ENCODE results near the gene SH2B2.
"Not testable (repeated sequence)": the region's sequence is repeated elsewhere in the genome, so short reads cannot be mapped to it uniquely, and the experiment has no call there.

SH2B2 gene

DNA sequence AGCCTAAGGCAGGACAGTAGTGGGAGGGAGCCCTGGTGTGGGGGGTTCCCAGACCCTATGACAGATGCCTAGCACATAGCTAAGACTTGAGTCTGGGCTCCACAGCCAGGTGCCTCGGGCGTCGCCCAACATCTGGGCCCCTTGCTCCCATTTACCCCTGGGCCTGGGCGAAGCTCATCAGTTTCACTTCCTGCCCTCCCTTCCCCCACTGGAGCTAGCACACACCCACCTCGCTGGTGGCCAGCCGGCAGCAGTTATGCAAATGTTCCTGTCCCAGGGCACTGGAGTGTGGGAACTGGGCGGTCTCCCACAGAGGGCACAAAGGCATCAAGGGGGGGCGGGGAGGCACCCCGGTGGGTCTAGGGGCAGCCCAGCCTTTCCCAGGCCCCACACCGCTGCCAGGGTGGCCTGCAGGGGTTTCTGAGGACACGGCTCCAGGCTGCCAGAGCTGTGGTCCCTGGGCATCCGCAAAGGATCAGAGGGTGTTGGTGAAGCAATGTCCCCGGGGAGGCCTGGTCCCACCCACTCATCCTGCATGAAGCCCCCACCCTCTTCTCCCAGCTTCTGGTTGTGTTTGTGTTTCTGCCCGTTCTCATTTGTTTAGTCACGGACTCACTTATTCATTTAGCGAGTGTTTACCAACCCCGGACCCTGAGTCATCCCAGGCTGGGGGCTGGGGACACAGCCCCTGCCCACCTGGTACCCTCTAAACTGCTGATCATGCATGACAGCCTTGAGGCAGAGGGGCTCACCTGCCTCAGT is 20.4 kb downstream of the SH2B2 start:
- peak; percentile 92 for DNase-seq

DNA sequence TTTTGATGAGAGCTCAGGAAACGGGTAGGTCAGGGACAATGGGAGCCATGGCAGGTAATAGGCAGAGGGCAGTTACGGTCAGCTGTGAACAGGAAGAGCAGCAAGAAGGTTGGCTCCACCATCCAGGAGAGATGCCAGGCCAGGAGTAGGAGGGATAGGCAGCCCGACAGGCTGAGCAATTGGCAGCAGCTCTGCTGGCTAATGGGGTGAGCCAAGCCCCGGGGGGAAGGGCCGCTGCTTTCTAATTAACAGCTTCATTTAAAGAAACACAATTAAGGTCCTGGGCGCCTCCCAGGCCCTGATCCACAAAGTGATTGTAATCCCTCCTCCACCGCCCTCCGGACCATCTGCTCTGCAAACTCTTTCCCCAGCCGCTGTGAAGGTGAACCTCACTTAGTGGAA is 23.7 kb downstream of the SH2B2 start:
- no peak for DNase-seq

DNA sequence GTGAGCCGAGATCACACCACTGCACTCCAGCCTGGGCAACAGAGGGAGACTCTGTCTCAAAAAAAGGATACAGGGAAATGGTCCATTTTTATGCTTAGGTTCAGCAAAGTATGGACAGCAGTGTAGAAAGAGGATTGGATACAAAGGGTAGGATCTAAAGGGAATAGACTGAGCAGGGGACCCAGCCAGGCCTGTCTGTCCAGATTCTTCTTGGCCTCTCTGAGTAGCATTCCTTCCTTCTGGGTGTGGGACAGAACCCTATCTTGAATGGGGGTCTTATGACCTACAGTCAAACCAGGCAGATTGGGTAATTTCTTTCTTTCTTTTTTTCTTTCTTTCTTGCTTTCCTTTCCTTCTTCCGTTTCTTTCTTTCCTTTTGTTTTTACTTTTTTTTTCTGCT is 25.6 kb downstream of the SH2B2 start:
- no peak for DNase-seq

DNA sequence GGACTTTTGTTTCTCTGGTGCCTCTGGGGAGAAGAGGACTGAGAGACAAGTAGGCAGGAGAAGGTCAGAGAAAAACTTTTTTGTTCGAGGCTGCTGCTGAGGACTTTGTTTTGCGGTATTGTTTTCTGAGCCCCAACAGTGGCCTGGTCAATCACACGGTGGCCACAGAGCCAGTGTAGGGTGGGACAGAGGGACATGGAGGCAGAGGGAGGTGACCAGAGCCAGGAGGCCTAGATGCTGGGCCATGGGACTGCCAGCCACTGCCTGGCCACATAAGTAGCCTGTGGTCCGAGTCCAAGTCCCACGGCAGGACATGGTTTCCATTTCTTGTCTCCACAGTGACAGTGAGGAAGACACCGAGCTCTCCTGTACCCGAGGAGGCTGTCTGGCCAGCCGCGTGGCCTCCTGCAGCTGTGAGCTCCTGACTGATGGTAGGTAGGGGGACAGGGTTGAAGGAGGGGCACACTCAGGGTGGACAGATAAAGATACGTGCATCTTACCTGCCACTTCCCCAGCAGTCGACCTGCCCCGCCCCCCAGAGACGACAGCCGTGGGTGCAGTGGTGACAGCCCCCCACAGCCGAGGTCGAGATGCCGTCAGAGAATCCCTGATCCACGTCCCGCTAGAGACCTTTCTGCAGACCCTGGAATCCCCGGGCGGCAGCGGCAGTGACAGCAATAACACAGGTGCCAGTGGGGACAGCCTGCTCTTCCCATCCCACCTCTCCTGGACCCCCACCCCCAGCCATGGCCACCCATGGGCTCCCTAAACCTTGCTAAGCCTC is 27.5 kb downstream of the SH2B2 start:
- no peak for DNase-seq

DNA sequence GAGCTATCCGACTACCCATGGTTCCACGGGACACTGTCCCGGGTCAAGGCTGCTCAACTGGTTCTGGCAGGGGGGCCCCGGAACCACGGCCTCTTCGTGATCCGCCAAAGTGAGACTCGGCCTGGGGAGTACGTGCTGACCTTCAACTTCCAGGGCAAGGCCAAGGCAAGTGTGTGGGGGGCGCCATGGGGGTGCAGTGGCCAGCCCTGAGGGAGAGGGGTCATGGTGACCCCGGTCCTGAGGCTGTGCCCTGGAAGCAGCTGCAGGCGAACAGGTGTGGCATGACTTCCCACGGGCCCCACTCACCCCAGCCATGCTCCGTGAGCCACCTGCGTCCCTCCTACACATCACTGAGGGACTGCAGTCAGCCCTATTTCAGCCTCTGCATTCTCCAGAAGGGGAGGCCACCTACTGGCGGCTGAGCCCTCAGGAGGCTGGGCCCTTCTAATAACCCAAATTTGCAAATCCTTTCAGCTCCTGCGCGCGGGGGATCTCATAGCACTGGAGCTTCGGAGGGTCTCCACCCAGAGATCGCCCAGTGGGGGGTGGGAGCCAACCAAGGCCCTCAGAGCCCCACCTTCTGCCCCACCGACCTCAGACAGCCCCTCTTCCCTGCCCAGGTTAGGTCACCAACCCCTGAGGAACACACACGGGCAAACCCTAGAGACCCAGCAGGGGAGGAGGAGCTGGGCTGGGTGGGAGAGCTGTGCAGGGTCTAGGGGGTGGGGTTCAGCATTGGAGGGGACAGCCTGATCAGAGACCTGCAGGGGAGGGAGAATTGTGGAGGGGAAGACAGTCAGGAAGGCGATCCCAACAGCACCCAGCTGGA is 30.8 kb downstream of the SH2B2 start:
- no peak for DNase-seq

DNA sequence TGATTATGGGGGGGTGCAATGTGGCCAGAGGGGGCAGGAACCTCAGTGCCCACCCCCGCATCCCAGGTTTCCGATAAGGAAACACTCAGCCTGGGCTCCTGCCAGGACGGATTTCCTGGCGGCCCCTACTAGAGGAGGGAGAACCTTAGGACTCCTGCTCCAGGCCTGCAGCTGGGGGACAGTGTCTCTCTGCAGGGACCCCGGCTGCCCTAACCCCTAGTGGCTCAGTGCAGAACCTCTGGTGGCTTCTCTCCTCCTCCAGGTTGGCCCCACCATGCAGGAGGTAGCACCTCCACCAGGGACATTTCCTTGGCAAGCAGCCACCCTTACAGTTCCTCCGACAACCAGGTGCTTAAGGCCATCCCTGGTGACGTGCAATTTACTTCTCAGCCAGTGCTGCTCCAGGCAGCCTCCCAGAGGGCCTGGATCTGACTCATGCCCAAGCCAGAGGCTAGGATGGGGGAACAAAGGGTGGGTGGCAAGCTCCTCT is 31.9 kb downstream of the SH2B2 start:
- no peak for DNase-seq

DNA sequence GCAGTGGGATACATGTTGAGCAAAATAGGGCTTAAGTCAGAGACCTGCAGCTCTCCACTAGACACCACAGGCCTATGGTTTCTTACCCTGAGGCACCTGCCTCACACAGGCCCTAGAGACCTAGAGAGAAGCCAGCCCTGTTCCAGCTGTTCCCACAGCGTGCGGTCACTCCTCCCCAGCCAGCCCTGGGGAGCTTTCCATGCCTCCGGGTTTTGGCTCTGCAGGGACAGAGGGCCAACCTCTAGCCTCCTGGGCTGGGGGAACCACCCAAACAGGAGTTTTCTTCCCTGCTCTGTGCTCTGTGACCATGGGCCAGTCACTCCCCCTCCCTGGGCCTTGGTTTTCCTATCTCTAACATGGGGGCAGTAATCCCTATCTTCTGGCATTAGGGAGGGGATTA is 33.0 kb downstream of the SH2B2 start:
- no peak for DNase-seq

DNA sequence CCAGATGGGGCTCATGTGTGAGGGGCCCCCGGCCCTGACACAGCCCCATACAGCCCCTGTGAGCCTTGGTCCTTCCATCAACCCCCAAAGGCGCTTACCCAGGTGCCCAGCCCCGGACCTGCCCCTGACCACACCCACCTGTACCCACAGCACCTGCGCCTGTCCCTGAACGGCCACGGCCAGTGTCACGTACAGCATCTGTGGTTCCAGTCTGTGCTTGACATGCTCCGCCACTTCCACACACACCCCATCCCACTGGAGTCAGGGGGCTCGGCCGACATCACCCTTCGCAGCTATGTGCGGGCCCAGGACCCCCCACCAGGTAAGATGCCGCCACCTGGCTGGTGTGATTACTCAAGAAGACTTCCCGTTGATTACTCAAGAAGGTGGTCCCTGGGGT is 33.5 kb downstream of the SH2B2 start:
- no peak for DNase-seq

DNA sequence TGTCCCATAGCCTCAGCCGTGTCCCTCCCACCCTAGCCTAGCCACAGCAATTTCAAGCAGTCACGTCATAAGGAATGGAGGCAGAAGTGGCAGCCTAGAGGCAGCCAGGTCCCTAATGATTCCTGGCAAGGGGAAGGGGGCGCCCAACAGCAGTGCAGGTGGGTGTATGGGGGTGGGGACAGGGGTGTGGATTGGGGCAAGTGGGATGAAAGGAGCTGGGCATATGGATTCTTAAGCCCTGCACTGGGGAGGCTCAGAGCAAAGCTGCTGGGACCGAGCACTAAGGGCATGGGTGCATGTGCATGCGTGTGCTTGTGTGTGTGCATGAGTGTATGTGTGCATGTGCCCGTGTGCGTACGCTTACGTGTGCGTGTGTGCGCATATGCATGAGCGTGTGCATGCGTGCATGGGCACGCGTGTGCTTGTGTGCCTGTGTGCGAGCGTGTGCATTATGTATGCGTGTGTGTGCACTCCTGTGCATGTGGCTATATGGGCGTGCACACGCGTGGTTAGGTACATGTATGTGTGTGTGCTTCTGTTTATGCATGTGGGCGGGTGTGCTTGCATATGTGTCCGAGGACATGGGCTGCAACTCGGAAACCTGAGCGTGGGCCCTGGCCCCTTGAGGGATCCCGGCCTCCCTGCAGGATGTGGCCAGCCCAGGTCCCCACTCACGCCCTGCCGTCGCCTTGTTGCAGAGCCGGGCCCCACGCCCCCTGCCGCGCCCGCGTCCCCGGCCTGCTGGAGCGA is 34.1 kb downstream of the SH2B2 start:
- DNase-seq = no peak

DNA sequence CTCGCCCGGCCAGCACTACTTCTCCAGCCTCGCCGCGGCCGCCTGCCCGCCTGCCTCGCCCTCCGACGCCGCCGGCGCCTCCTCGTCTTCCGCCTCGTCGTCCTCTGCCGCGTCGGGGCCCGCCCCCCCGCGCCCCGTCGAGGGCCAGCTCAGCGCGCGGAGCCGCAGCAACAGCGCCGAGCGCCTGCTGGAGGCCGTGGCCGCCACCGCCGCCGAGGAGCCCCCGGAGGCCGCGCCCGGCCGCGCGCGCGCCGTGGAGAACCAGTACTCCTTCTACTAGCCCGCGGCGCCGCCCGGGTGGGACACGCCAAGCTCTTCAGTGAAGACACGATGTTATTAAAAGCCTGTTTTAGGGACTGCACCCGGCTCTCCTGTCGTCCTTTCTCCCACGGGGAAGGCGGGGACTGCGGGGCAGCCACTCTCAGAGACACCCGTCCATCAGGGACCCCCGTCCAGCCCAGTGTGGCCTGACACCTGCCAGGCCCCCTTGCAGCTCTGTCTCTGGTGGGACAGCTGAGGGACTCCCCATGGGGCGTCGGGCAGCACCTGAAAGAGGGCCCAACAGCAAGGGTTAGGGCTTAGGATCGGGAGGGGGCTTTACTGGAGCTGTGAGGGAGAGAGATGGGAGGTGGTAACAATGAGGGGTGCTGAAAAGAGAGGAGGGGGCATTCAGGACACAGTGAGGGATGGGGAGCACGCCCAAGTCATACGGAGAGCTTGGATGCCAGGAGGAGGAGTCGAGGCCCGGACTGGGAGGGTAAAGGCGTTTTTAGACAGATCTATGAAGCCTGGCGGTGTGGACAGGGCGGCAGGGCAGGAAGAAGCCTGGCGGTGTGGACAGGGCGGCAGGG is 34.9 kb downstream of the SH2B2 start:
- peak; percentile 17 for DNase-seq

DNA sequence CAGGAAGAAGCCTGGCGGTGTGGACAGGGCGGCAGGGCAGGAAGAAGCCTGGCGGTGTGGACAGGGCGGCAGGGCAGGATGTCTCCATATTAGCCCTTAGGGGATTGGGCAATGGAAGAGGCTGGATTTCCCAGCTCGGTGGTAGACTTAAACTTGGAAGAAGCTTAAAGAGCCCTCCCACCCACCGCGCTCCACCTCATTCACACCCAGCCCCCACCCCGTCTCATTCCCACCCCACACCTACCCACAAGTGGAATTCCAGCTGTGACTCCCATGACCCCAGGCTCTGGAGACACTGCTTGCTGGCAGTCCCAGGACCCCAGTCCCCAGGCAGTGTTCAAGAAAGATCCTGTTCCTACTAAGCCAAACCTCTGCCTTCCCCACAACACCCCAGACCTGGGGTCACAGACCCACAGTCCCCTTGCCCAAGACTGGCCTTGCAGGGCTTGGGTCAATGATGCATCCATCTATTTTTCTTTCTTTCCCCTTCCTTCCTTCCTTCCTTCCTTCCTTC is 35.6 kb downstream of the SH2B2 start:
- no peak for DNase-seq

DNA sequence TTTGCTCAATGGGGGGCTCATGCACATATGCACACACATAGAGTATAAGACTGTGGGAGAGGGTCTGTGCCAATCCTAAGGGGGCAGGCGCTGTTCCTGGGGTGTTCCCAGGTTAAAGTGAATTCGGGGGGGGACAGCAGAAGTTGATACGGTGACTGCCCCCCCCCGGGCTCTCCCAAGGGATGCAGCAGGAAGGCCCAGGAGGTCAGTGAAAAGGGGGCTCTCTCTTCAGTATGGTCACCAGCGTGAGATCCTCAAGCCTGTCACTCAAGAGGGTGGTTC is 37.2 kb downstream of the SH2B2 start:
- DNase-seq = no peak

DNA sequence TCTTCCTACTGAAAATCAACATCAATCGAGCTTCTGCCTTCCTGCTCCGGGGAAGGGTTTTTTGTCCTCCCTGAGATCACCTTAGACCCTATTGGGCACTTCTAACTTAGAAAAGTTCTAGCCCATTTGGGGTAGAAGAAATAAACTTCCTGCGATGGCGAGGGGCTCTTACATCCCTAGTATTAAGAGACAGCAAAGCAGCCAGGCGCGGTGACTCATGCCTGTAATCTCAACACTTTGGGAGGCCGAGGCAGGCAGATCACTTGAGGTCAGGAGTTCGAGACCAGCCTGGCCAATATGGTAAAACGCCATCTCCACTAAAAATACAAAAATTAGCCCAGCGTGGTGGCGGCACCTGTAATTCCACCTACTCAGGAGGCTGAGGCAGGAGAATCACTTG is 38.4 kb downstream of the SH2B2 start:
- not testable (repeated sequence) for DNase-seq

DNA sequence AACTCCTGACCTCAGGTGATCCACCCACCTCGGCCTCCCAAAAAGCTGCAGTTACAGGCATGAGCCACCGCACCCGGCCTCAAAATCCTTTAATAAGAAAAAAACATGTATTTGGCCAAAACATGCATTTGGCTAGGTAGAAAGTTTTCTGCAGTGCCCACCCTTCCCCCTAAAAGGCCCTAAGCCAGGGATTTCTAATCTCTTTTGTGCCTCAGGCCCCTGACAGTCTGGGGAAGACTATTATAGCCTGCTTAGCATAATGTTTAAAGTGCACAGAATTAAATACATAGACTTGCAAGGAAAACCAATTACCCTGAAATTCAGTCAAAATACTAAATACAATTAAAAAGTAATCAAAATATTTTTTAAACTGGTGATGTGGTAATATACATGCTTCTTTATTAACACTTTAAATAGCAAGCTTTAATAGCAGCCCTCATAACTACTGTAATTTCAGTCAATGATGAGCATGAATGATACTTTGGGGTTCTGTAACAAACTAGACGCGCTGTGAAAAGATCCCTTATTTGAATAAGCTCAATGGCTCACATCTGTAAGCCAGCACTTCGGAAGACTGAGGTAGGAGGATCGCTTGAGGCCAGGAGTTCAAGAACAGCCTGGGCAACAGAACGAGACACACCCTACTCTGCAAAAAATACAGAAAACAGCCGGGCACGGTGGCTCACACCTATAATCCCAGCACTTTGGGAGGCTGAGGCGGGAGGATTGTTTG is 39.7 kb downstream of the SH2B2 start:
- no peak for DNase-seq

DNA sequence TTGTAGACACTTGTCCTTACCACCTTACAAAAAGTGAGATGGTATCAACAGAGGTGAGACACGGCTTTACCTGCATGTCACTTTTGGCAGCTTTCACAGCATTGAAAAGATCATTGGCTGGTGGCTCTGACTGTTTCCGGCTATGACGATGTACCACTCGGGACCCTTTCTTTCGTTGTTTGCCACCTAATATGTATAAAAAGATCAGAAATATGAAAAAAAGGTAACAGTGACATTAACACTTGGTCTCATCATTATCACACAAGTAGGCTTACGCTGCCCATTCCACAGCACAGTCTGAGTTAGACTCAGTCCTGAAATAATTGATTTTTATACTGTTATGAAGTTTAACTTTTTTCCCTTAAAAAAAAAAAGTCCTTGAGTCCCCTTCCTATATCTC is 40.5 kb downstream of the SH2B2 start:
- not testable (repeated sequence) for DNase-seq

DNA sequence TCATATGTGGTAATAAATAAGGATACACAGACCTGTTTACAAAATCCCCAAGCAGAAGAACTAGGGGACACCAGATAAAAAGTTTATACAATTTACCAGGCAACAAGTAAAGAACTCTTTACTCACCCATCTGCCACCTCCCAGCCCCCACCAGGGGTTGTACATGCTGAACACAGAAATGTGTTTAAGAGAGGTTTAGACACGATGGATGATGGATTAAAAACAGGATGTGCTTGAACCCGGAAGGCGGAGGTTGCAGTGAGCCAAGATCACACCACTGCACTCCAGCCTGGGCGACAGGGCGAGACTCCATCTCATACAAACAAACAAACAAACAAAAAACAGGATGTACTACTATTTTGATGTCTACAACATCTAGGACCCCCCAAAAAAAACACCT is 42.2 kb downstream of the SH2B2 start:
- not testable (repeated sequence) for DNase-seq

DNA sequence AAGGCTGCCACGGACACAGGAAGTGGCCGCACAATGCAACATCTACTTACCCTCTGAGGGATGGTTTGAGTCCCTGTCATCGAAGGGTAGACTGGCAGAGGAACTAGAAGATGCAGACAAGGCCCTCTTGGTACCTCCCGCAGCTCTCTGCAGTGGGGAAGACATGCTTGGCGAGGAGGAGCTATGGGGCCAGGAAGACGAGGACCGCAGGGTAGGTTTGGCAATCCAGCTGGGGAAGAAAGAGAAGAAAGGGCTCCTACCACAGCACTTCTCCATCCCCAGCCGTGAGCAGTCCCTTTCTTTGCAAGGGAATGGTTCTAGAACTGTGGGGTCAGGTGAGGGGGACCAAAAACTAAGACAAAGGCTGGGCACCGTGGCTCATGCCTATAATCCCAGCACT is 42.7 kb downstream of the SH2B2 start:
- not testable (repeated sequence) for DNase-seq

DNA sequence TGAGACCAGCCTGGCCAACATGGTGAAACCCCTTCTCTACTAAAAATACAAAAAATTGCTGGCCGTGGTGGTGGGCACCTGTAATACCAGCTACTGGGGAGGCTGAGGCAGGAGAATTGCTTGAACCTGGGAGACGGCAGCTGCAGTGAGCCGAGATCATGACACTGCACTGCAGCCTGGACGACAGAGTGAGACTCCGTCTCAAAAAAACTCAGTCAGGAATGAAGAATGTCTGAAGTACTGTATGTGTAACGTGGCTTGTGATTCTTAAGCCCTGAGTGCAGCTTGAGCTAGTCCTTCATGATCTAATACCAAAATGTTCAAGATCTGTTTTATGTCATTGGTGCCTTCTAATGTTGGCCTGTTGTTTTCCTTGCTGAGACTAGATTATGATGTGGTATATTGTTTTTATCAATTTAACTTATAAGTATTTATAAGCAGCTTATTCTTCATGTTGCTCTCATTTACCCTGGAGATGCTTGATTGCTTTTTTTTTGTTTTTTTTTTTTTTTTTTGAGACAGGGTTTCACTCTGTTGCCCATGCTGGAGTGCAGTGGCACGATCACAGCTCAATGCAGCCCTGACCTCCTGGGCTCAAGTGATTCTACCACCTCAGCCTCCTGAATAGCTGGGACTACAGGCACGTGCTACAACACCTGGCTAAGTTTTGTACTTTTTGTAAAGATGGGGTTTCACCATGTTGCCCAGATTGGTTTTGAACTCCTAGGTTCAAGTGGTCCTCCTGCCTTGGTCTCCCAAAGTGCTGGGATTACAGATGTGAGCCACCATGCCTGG is 44.2 kb downstream of the SH2B2 start:
- DNase-seq = not testable (repeated sequence)

DNA sequence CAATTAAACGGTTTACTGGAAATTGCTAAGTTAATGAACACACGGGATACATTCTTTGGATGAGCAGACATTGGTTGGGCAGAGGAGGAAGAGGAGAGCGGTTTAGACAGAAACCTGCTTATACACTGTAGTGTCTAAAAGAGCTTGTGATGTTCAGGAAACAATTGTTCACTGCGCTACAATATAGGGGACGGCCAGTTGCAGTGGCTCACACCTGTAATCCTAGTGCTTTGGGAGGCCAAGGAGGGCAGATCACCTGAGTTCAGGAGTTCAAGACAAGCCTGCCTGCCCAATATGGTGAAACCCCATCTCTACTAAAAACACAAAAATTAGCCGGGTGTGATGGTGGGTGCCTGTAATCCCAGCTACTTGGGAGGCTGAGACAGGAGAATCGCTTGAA is 48.9 kb downstream of the SH2B2 start:
- not testable (repeated sequence) for DNase-seq

DNA sequence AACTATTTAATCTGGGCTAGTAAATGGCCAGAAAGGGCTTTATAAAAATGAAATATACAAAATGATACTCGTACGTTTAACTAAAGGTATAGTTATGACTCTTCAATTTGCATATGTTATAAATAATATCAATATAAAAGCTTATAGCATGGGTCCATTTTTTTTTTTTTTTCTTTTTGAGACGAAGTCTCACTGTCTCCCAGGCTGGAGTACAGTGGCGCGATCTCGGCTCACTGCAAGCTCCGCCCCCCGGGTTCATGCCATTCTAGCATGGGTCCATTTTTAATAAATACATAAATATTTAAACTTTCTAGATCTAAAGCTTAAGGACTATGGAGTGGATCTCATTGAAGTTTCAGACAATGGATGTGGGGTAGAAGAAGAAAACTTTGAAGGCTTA is 50.3 kb downstream of the SH2B2 start:
- not testable (repeated sequence) for DNase-seq
